Sciatic nerve (tissue), 2 donors: Measurements from ENCODE around the gene DUSP23. TPM values are rescaled to one million over a fixed set of nuclear protein-coding genes. Genes with fewer than 3 reads are reported as not detected.

Experiments
- ATAC-seq: fragments of 200-7000 bp; cut with Tn5 transposase; one replicate; pipeline ENCODE4 v1.9.1; 2020; ENCODE audit warnings: mild to moderate bottlenecking, moderate library complexity
- DNase-seq: peaks from one replicate; pipeline ENCODE4 v3.0.0-alpha.2; 2020; ENCODE audit warnings: low spot score
- intact Hi-C: fragments of 100-400 bp; cut with DNase I; formaldehyde crosslinking; loops from one replicate; pipeline ENCODE4 v1.14.2; 2022
- total RNA-seq: library from RNA; stranded (reverse); fragmentation: NEBNext Ultra II Directional; extraction: Animal tissue kit (Norgen Biotek cat#: 25700); gene quantifications from one replicate; pipeline ENCODE4 v1.2.1, GENCODE V29; 2021
- donor health status: DM: no; HTN: no; CAD: no.
- donor health status: DM: no; HTN: no; CAD: no.

The DUSP23 gene
- total RNA-seq, 1 donor from 2014 or later = 48.2 TPM

- intact Hi-C loops = loop anchor here (10.0 kb wide), 1 partner anchor 235 kb away; no protein-coding TSS in a partner anchor
- DNase-seq = no peak
- ATAC-seq = no peak
Observed at GRCh38 chr1:159779403-159779851, 1.3 kb upstream of the DUSP23 start.

- intact Hi-C loops = no loop called here
- ATAC-seq (no peak), DNase-seq (no peak)
Observed at GRCh38 chr1:159781992-159782391, 1.2 kb downstream of the DUSP23 start.

GRCh38 chr1:159783724-159784123, 3.0 kb downstream of the DUSP23 start:
- ATAC-seq (no peak), DNase-seq (no peak)
- intact Hi-C loops = no loop called here

GRCh38 chr1:159786465-159786864, 5.7 kb downstream of the DUSP23 start:
- intact Hi-C loops = no loop called here
- ATAC-seq (no peak), DNase-seq (no peak)

GRCh38 chr1:159786966-159787365, 6.2 kb downstream of the DUSP23 start:
- ATAC-seq (no peak), DNase-seq (no peak)
- intact Hi-C loops = no loop called here

GRCh38 chr1:159790237-159790917, 9.6 kb downstream of the DUSP23 start:
- intact Hi-C loops = loop anchor here (10.0 kb wide), 1 partner anchor 104 kb away; no protein-coding TSS in a partner anchor

GRCh38 chr1:159791031-159791430, 10.3 kb downstream of the DUSP23 start:
- DNase-seq = no peak
- intact Hi-C loops = loop anchor here (10.0 kb wide), 1 partner anchor 104 kb away; no protein-coding TSS in a partner anchor
- ATAC-seq = no peak

More at GRCh38 chr1:159790237-159790917, 9.6 kb downstream of the DUSP23 start:
- no peak for DNase-seq
- ATAC-seq = no peak

- intact Hi-C loops = loop anchor here (10.0 kb wide), 1 partner anchor 103 kb away; no protein-coding TSS in a partner anchor
- ATAC-seq (no peak), DNase-seq (no peak)
Observed at GRCh38 chr1:159791461-159791860, 10.7 kb downstream of the DUSP23 start.

- DNase-seq (no peak), ATAC-seq (no peak)
- intact Hi-C loops = loop anchor here (10.0 kb wide), 1 partner anchor 99 kb away; no protein-coding TSS in a partner anchor
Observed at GRCh38 chr1:159795534-159795933, 14.8 kb downstream of the DUSP23 start.

GRCh38 chr1:159798893-159799292, 18.1 kb downstream of the DUSP23 start:
- DNase-seq = peak; percentile 76
- intact Hi-C loops = loop anchor here (10.0 kb wide), 1 partner anchor 96 kb away; no protein-coding TSS in a partner anchor
- peak; percentile 88 for ATAC-seq

GRCh38 chr1:159799446-159799985, 18.8 kb downstream of the DUSP23 start:
- intact Hi-C loops = loop anchor here (10.0 kb wide), 1 partner anchor 95 kb away; no protein-coding TSS in a partner anchor
- DNase-seq (no peak), ATAC-seq (no peak)

- intact Hi-C loops = no loop called here
Observed at GRCh38 chr1:159800177-159800930, 19.6 kb downstream of the DUSP23 start.

GRCh38 chr1:159802111-159802510, 21.3 kb downstream of the DUSP23 start, which contains the start of gene FCRL6:
Gene FCRL6, plus strand, starts transcription at chr1:159802360. Its CDS starts 65 bp downstream, at chr1:159802425.
- DNase-seq = no peak
- ATAC-seq = no peak
- intact Hi-C loops = no loop called here

More at GRCh38 chr1:159800177-159800930, 19.6 kb downstream of the DUSP23 start:
- DNase-seq (no peak), ATAC-seq (no peak)

- ATAC-seq = no peak
- DNase-seq = no peak
- intact Hi-C loops = no loop called here
Observed at GRCh38 chr1:159803956-159804689, 23.4 kb downstream of the DUSP23 start.

GRCh38 chr1:159804924-159805323, 24.2 kb downstream of the DUSP23 start:
- intact Hi-C loops = no loop called here
- no peak for DNase-seq
- ATAC-seq = no peak

GRCh38 chr1:159815926-159816325, 35.2 kb downstream of the DUSP23 start:
- no peak for DNase-seq
- intact Hi-C loops = no loop called here
- ATAC-seq = no peak

- DNase-seq (no peak), ATAC-seq (no peak)
- intact Hi-C loops = no loop called here
Observed at GRCh38 chr1:159817276-159818041, 36.7 kb downstream of the DUSP23 start.
